ENCODE measurements around the gene ETHE1.

Gene ETHE1, protein sequence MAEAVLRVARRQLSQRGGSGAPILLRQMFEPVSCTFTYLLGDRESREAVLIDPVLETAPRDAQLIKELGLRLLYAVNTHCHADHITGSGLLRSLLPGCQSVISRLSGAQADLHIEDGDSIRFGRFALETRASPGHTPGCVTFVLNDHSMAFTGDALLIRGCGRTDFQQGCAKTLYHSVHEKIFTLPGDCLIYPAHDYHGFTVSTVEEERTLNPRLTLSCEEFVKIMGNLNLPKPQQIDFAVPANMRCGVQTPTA

DNA sequence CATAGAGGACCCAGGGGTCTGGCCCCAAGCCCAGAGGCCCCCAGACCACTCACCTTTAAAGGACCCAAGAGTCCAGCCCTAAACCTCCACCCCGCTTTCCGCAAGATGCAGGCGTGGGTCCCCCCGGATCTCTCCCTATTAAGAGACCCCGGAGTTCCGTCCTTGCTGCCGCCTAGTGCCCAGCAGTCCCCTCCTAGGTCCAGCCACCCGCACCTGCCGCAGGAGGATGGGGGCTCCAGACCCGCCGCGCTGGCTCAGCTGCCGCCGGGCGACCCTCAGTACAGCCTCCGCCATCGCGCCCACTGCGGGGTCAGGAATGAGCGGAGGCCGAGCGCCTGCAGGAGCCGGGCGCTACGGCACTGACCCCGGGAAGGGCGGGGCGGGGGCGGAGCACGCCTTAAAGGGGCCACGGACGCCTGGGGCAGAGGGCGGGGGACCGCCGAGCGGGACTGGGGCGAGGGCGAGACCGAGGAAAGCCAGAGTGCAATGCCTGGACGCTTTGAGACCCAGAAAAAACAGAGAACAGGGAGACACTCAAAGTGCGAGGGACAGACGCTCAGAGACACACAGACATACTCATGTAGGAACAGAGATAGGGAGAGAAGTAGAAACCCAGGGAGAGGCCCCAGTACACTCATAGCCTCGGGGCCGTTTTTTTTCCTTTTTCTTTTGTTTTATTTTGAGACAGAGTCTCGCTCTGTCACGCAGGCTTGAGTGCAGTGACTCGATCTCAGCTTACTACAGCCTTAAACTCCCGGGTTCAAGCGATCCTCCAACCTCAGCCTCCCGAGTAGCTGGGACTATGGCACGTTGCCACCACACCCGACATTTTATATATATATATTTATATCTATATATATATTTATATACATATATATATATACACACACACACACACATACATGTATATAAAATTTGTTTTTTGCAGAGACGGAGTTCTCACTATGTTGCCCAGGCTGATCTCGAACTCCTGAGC lies at the start of gene ETHE1:
Gene ETHE1, minus strand, starts transcription at position 318 of the 976 bp plus-strand sequence. Its CDS starts 24 bp downstream, at position 294.
- peak; percentile 87 for DNase-seq

DNA sequence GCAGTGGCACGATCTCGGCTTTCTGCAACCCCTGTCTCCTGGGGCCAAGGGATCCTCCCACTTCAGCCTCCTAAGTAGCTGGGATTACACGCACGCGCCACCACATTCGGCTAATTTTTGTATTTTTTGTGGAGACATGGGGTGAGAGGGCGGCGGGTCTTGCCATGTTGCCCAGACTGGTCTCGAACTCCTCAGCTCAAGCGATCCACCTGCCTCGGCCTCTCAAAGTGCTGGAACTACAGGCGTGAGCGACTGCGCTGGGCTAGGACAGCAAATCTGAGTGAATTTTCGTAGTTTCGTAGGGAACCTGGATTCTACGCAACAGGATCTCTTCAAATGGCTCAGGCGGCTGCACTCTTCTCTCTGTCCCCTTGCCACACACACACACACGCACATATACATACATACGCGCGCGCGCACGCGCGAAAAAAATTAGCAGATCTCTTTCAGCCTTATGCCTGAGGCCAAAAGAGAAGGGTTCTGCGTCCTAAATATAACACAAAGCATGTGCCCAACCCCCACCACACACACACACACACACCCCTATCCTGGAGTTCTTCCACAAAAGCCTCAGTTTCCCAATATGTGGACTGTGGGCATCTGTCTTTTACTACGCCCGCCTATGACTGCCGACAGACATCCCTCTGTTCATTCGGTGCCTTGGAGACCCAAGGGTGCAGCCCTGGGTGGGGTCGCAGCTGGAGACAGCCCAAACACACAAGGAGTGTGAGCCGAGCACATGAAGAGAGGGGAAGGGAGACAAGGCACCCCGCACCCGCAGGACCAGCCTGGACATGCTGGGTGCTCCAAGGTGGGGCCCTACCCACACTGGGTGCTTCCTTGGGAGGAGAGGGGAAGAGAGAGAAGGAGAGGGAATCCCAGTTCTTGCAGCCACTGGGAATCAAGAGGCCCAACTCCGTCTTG lies 49.2 kb upstream of the ETHE1 start:
- no peak for DNase-seq

DNA sequence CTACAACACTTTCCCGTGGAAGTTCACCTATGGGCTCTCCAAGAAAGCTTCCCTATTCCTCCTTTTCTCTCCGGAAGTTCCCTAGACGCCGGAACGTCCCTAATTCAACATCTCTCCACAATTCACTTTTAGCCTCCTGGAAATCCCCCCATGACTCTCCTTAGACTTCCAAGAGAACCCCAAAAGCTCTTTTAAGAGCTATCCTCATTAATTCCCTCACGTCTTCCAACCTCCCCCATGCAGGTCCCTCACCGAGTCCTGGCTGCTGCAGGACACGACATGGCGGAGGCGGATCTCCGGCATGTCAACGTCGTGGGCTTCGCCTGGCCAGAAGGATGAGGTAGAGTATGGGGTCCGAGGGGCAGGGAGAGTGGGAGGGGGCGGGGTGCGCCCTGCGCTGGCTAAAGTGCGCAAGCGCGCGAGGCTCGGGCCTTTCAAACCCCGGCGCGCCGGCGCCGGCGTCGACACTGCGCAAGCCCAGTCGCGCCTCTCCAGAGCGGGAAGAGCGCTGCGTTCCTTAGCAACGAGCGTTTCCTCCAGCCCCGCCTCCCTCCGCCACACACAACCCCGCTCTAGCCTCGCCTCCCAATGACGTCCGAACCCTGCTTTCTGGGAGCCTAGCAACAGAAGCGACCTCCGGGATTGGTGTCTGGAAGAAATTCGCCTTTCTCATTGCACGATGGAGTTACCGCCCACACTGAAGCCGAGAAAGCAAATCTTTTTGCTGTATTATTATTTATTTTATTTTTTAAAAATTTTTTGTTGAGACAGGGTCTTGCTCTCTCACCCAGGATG lies 48.4 kb upstream of the ETHE1 start, which contains the start of the genes PINLYP and XRCC1:
Gene PINLYP, plus strand, starts transcription at position 646 of the 795 bp plus-strand sequence. CDS start 1,391 bp downstream, outside the sequence.
Gene XRCC1, minus strand, starts transcription at position 372 of the 795 bp plus-strand sequence. Its CDS starts 69 bp downstream, at position 303.
- peak; percentile 98 for DNase-seq

DNA sequence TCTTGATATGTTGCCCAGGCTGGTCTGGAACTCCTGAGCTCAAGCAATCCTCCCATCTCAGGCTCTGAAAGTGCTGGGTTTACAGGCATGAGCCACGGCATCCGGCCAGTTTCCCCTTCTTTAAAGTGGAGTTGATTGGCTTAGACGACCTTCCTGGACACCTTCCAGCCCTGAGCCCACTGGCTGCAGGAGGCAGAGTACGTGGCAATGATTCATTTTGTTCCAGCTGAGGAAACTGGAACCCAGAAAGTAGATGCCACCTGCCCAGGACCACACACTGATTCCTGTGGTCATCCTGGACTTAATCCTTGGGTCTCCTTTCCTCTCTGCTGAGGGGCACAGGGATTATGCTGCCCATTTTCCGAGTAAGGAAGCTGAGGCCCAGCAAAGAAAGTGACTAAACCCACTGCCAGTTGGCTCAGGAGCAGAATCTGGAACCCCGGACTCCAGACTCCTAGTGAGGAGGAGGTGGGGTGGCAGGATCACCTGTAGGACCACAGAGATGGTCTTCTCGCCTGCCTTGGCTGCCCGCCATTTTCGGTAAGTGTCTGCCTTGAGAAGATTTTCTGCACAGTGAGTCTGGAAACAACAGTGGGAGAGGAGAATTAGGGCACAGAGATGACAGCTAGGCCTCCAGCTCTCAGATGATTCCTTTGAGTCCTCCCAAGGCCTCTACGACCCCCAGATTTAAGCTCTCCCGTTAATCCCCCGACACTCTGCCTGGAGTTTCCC lies 47.6 kb upstream of the ETHE1 start:
- DNase-seq = no peak

DNA sequence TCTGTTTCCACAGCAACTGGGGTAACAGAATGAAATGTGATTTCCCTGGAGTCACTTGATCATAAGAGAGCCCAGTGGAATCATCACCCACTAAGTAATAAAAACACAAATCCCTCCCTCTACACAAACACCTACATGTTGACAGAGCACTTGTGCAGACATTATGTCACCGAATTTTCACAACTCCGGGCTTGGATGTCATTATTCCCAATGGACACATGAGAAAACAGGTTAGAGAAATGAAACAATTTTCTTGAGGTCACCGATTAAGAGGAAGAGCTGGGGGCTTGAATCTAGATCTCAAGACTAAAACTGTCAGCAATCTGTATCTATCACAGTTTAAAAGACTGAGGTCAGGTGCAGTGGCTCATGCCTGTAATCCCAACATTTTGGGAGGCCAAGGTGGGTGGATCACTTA lies 45.2 kb upstream of the ETHE1 start:
- no peak for DNase-seq

DNA sequence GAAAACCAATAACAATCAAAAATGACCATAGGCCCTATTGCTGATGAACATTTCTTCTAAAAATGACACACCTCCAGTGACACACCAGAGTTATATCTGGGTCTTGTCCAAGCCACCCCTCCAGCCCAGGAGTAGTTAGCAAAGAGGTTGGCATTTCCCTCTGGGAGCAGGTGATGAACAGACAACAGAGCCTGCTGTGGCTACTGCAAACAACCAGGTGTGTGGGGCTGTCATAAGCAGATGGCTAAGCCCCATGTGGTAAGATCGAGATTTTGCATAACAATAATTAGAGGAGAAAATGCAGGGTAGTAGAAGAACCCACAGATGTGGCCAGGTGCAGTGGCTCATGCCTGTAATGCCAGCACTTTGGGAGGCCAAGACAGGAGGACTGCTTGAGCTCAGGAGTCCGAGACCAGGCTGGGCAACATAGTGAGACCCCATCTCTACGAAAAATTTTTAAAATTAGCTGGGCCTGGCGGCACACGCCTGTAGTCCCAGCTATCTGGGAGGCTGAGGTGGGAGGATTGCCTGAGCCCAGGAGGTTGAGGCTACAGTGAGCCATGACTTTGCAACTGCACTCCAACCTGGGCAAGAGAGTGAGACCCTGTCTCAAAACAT lies 43.3 kb upstream of the ETHE1 start:
- DNase-seq = no peak

DNA sequence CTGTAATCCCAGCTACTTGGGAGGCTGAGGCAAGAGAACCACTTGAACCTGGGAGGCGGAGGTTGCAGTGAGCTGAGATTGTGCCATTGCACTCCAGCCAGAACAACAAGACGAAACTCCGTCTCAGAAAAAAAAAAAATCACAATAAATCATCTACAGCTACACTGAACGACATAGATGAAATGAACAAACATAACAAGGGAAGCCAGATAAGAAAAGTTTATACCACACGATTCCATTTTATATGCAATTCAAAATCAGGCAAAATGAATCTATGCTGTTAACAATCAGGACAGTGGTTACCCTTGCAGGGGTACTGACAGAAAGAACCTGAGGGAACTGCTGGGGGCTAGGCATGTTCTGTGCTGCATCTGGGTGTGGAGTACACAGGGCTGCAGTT lies 42.7 kb upstream of the ETHE1 start:
- no peak for DNase-seq

DNA sequence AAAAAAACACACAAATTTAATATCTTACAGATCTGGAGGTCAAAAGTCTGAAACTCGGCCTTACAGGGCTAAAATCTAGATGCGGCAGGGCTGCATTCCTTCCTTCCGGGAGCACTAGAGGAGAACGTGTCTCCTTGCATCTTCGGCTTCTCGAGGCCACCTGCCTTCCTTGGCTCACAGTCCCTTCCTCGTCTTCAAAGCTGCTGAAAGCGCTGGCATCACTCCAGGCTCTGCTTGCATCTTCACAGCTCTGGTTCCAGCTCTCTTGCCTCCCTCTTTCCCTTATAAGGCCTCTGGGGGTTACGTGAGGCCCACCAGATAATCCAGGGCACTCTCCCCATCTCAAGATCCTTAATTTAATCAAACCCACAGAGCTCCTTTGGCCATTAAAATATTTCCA lies 37.8 kb upstream of the ETHE1 start:
- no peak for DNase-seq

DNA sequence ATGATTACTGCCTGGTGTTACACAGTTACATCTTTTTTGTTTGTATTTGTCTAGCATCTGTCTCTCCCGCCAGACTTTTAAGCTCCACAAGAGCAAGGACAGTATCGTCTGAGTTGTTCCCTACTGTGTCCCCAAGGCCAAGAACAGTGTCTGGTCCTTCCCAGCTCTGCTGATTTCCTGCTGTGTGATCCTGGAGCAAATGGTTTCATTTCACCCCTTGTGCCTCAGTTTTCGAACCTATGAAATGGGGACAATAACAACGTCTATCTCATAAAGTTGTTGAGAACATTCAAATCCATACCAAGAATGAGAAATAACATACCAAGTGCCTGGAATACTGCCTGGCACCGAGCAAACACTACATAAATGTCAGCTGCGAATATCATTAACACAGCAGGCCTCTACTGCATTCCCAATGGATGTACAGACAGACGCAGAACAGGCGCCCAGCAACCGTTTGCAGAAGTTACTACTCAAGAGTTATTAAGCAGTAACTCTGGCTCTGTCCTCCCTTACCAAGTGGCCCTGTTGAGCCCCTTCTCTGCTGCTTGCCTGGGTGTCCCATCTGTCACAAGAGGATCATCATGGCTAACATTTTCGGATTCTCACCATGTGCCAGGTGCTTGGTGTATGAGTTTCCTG lies 36.9 kb upstream of the ETHE1 start:
- no peak for DNase-seq

DNA sequence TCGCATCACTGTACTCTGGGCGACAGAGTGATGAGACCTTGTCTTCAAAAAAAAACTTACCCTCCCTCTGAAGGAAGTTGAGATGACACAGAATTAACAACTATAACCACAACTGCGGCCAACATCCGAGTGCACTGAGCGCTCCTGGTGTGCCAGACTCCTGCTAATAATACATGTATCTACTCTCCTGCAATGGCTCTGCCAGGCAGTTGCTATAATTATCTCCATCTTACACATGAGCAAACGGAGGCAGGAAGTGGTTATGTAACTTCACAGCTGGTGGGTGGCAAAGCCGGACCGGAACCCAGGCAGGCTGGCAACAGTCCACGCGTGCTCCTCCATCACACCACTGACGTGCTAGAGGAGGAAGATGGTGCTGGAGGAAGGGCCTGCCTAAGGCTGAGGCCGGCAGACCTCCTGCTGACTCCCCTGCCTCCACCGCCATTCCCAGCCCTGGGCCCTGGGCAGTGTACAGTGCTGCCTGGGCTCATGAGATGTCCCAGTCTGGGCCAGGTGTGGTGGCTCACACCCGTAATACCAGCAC lies 35.8 kb upstream of the ETHE1 start:
- DNase-seq = peak; percentile 92

DNA sequence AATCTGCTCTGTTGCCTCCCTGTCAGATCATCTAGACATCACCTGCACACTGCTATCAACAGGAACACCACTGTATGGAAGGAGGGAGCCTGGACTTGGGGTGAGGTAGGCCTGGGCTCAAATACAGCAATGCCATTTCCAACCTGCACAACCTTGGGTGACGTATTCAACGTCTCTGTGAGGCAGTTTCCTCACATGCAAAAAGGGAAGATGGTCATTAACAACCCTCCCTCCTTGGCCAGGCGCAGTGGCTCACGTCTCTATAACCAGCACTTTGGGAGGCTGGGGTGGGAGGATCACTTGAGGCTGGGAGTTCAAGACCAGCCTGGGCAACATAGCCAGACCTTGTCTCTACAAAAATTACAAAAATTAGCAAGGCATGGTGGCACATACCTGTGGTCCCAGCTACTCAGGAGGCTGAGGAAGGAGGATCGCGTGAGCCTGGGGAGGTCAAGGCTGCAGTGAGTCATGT lies 35.3 kb upstream of the ETHE1 start:
- DNase-seq = no peak

DNA sequence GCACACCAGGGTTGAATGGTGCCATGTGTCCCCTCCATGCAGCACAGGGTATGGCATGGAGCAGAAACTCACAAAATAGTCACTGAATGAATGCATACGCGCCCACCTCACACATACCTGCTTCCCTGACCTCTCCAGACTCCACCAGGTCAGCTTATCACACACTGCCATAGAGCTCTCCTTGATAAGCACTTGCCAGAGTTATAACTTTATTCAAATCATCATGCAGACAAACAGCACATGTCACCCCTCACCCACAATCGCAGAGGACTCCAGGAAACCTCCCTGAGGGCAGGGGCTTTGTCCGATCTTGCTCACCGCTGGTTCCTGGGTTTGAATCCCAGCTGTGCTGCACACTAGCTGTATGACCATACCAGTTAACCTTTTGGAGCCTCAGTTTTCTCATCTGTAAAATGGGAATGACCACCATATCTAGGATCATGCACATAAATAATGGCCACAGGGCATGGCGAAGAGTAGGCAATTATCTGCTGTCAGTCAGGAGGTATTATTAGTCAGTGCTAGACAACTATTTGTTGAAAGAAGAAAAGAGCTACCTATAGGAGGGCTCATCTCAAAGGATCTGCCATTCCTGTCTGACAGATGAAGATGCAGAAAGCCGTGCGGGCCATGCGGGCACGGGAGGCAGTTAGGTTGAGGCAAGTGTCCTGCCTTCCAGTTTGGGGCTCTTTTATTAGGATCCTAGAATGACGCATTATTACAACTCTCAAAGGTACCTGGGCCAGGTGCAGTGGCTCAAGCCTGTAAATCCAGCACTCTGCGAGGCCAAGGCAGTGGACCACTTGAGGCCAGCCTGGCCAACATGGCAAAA lies 34.4 kb upstream of the ETHE1 start:
- no peak for DNase-seq

DNA sequence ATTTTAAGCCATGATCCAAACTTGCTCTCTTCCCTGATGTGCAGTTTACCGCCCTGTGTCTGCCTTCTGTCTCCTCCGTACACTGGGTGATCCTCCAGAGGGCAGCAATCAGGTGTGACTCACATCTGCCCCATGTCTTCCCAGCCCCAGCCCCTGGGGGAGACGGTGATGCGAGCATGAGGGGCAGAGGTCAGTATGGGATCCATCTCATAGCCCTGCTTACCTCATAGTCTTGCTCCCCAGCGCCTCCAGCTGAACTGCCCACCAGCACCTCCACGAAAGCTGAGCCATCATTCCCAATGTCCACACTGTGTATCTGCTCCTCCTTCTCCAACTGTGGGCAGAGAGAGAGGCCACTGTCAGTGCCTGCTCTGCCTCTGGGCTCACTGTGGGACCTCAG lies 33.7 kb upstream of the ETHE1 start:
- DNase-seq = peak; percentile 15

DNA sequence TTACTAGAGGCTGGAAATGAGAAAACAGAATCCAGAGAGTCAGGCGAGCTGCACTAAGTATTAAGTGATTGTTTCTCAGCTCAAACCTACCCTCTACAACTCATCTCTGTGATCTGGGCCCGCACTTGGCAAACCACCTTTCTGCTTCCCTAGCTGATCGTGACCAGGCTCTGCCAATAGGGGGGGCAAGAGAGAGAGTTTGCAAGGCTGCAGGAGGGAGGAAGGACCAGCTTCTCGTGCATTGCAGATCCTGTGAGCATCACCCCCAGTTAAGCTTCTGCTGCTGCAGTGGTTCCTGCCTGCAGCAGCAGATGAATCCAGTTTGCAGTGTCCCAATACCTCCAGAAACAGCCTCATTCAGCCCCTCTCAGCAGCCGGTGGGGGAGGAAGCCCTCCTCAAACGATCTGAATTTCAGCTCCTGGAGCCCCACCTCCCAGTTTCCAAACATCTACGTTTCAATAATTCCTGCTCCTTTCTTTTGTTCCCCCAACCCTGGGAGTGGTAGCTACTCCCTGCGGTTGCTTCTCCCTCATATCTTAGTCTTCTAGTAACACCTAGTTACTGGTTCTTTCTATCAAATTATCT lies 28.3 kb upstream of the ETHE1 start:
- DNase-seq = peak; percentile 89

DNA sequence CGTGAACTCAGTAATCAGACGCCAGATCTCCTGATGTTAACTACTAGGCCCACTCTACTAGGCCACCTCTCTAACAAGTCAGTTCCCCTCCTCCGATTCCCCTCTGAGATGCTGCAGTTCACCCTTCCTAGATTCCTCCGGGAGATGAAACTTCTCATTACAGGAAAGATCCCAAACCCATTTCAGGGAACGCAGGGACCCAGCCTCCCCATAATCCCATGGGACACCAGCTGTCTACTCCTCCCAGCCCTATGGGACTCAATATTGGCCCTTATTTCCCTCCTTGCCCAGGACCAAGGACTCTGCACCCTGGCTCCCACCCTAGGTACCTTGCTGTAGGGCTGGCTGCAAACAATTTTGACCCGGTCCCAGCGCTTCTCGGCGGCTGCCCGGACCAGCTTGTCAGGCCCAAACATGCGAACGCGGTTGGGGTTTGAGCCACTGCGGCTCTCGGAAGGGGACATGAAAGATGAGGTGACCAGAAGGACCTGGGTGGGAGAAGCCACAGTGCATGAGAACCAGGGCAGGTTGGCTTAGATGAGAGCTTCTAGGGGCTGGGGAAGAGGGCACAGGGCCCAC lies 27.4 kb upstream of the ETHE1 start:
- no peak for DNase-seq

DNA sequence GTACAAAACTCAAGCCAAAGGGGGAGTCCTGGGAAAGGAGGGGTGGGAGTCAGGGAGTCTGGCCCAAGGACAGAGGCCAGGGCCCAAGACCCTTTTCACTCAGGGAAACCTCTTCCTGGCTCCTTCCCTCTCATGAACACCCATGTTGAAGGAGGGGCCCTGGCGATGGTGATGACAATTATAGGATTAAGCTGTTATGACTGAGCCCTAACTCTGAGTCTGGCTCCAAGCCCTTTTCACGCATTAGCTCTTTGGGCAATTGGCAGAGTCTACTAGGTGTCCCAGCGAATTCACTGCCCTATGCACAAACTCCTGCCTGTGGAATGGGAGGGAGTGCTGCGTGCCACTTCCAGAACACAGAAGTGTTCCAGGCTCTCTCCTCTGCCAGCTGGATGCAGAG lies 26.7 kb upstream of the ETHE1 start:
- DNase-seq = no peak

DNA sequence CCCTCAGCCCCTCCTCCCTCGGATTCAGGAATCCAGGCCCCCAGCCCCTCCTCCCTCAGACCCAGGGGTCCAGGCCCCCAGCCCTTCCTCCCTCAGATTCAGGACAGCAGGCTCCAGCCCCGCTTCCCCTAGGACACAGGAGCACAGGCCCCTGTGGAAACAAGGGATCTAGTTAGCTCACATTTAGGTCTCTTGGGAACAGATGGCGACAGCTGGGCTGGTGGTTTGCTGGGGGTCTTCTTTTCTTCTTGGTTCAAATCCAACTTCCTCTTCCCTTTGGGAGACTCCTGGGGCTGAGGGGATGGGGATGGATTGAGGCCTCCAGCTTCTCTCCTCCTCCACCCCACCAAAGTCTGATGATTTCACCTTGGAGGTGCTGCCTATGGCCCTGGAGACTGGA lies 25.6 kb upstream of the ETHE1 start:
- no peak for DNase-seq

DNA sequence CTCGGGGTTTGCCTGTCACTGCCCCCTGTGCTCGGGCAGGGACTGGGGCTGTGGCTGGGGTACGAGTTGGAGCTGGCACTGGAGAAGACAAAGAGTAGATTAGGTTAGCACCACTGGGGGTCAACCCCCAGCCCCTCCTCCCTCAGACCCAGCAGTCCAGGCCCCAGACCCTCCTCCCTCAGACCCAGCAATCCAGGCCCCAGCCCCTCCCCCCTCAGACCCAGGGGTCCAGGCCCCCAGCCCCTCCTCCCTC lies 25.1 kb upstream of the ETHE1 start:
- no peak for DNase-seq
